IPS-15b (cell line): ENCODE measurements around the gene SUSD2.

Experiments used
- H3K27me3 ChIP-seq: one replicate; pipeline ENCODE4 v1.6.1; 2013; ENCODE audit warnings: low read length; ENCODE audit not compliant: control insufficient read depth, insufficient read depth
- H3K36me3 ChIP-seq: one replicate; pipeline ENCODE4 v1.6.1; 2013; ENCODE audit warnings: low read length; ENCODE audit not compliant: control insufficient read depth, insufficient read depth
- H3K4me1 ChIP-seq: one replicate; pipeline ENCODE4 v1.6.1; 2013; ENCODE audit warnings: mild to moderate bottlenecking, low read length; ENCODE audit not compliant: control insufficient read depth, insufficient read depth
- H3K4me3 ChIP-seq: one replicate; pipeline ENCODE4 v1.5.1; 2013; ENCODE audit warnings: low read depth, low read length
- H3K9ac ChIP-seq: one replicate; pipeline ENCODE4 v1.6.1; 2013; ENCODE audit warnings: low read depth, mild to moderate bottlenecking, low read length
- H3K9me3 ChIP-seq: one replicate; pipeline ENCODE4 v1.6.1; 2013; ENCODE audit warnings: mild to moderate bottlenecking, low read length; ENCODE audit not compliant: control insufficient read depth, insufficient read depth

Gene SUSD2

GRCh38 chr22:24186352-24186740 lies 5.1 kb downstream of the SUSD2 start:
- no peak overlapping the region for H3K9ac ChIP-seq
- no peaks in the 10 kb centered on the region for H3K9me3 ChIP-seq
- H3K36me3 ChIP-seq, result peaks cover 3% of the 10 kb centered on the region
- H3K4me3 ChIP-seq, result no peak overlapping the region
- H3K27me3 ChIP-seq, result no peaks in the 10 kb centered on the region
- H3K4me1 ChIP-seq, result peaks cover 2% of the 10 kb centered on the region

GRCh38 chr22:24186892-24187670 lies 5.8 kb downstream of the SUSD2 start:
- peaks cover 3% of the 10 kb centered on the region for H3K36me3 ChIP-seq
- H3K9ac ChIP-seq, result no peak overlapping the region
- no peaks in the 10 kb centered on the region for H3K9me3 ChIP-seq
- no peak overlapping the region for H3K4me3 ChIP-seq
- H3K27me3 ChIP-seq, result no peaks in the 10 kb centered on the region
- no peaks in the 10 kb centered on the region for H3K4me1 ChIP-seq

GRCh38 chr22:24187731-24188644 lies 6.7 kb downstream of the SUSD2 start:
- Histone ChIP-seq H3K4me3 (no peak overlapping the region), H3K9ac (no peak overlapping the region), H3K27me3 (no peaks in the 10 kb centered on the region), H3K9me3 (no peaks in the 10 kb centered on the region), H3K4me1 (no peaks in the 10 kb centered on the region), H3K36me3 (peaks cover 3% of the 10 kb centered on the region)

- H3K9ac ChIP-seq, result no peak overlapping the region
- H3K4me1 ChIP-seq, result no peaks in the 10 kb centered on the region
- H3K4me3 ChIP-seq, result no peak overlapping the region
- no peaks in the 10 kb centered on the region for H3K9me3 ChIP-seq
- H3K36me3 ChIP-seq, result peaks cover 3% of the 10 kb centered on the region
- H3K27me3 ChIP-seq, result no peaks in the 10 kb centered on the region
Observed at GRCh38 chr22:24188705-24189248, 7.5 kb downstream of the SUSD2 start.

- Histone ChIP-seq H3K4me1 (no peaks in the 10 kb centered on the region), H3K9me3 (no peaks in the 10 kb centered on the region), H3K4me3 (no peak overlapping the region), H3K9ac (no peak overlapping the region), H3K27me3 (no peaks in the 10 kb centered on the region), H3K36me3 (peaks cover 3% of the 10 kb centered on the region)
Observed at GRCh38 chr22:24189249-24190158, 8.2 kb downstream of the SUSD2 start.

- peaks cover 3% of the 10 kb centered on the region for H3K36me3 ChIP-seq
- H3K9ac ChIP-seq, result no peak overlapping the region
- H3K9me3 ChIP-seq, result no peaks in the 10 kb centered on the region
- H3K4me3 ChIP-seq, result no peak overlapping the region
- no peaks in the 10 kb centered on the region for H3K27me3 ChIP-seq
- H3K4me1 ChIP-seq, result no peaks in the 10 kb centered on the region
Observed at GRCh38 chr22:24190159-24190540, 8.9 kb downstream of the SUSD2 start.

GRCh38 chr22:24190596-24191208 lies 9.4 kb downstream of the SUSD2 start:
- Histone ChIP-seq H3K4me3 (no peak overlapping the region), H3K4me1 (no peaks in the 10 kb centered on the region), H3K9me3 (no peaks in the 10 kb centered on the region), H3K27me3 (no peaks in the 10 kb centered on the region), H3K36me3 (peaks cover 3% of the 10 kb centered on the region), H3K9ac (no peak overlapping the region)

GRCh38 chr22:24191381-24191841 lies 10.1 kb downstream of the SUSD2 start:
- no peaks in the 10 kb centered on the region for H3K27me3 ChIP-seq
- no peaks in the 10 kb centered on the region for H3K9me3 ChIP-seq
- H3K4me3 ChIP-seq, result no peak overlapping the region
- no peaks in the 10 kb centered on the region for H3K36me3 ChIP-seq
- no peaks in the 10 kb centered on the region for H3K4me1 ChIP-seq
- no peak overlapping the region for H3K9ac ChIP-seq

- H3K36me3 ChIP-seq, result no peaks in the 10 kb centered on the region
- no peak overlapping the region for H3K9ac ChIP-seq
- H3K9me3 ChIP-seq, result no peaks in the 10 kb centered on the region
- no peak overlapping the region for H3K4me3 ChIP-seq
- no peaks in the 10 kb centered on the region for H3K4me1 ChIP-seq
- H3K27me3 ChIP-seq, result no peaks in the 10 kb centered on the region
Observed at GRCh38 chr22:24191893-24192292, 10.6 kb downstream of the SUSD2 start.

- Histone ChIP-seq H3K4me3 (no peak overlapping the region), H3K27me3 (no peaks in the 10 kb centered on the region), H3K36me3 (no peaks in the 10 kb centered on the region), H3K9ac (no peak overlapping the region), H3K4me1 (no peaks in the 10 kb centered on the region), H3K9me3 (no peaks in the 10 kb centered on the region)
Observed at GRCh38 chr22:24198682-24199052, 17.4 kb downstream of the SUSD2 start.
